Activated naive CD4-positive, alpha-beta T cell treated with anti-CD3 and anti-CD28 coated beads for 36 hours (primary cell): ENCODE measurements around the gene ANKRD13B. TPM values are rescaled to one million over a fixed set of nuclear protein-coding genes. Genes with fewer than 3 reads are reported as not detected.

ENCODE experiments used
- CTCF ChIA-PET: fragments of 350-600 bp; sonication (Branson Sonifier 250); formaldehyde crosslinking; loops from one replicate; lab custom pipeline; 2021; ENCODE audit warnings: antibody characterized with exemption; lab: Charles Lee
- DNase-seq: peaks from one replicate; pipeline ENCODE4 v3.0.0-alpha.2; 2020
- H3K27ac Mint-ChIP-seq: one replicate; pipeline ENCODE4 v1.8.0; 2021; ENCODE audit warnings: mild to moderate bottlenecking, mixed read lengths
- H3K27me3 Mint-ChIP-seq: one replicate; pipeline ENCODE4 v1.8.0; 2021; ENCODE audit warnings: low read depth, mixed read lengths
- H3K36me3 Mint-ChIP-seq: one replicate; pipeline ENCODE4 v1.8.0; 2021; ENCODE audit warnings: low read depth, mixed read lengths
- H3K4me1 Mint-ChIP-seq: one replicate; pipeline ENCODE4 v1.8.0; 2021; ENCODE audit warnings: low read depth, mixed read lengths
- H3K4me3 Mint-ChIP-seq: one replicate; pipeline ENCODE4 v1.8.0; 2021; ENCODE audit warnings: mild to moderate bottlenecking, moderate library complexity, mixed read lengths
- H3K9me3 Mint-ChIP-seq: one replicate; pipeline ENCODE4 v1.8.0; 2021; ENCODE audit warnings: mixed read lengths
- intact Hi-C: fragments of 100-400 bp; cut with micrococcal nuclease; formaldehyde crosslinking; loops from one replicate; pipeline ENCODE4 v1.15.1; 2023
- total RNA-seq, 2 experiments: library from RNA; stranded (reverse); gene quantifications; one replicate each; pipeline ENCODE4 v1.2.3, GENCODE V29; 2021

ANKRD13B gene
- total RNA-seq, 2 experiments from 2014 or later = 14.1 to 14.6 TPM

DNA sequence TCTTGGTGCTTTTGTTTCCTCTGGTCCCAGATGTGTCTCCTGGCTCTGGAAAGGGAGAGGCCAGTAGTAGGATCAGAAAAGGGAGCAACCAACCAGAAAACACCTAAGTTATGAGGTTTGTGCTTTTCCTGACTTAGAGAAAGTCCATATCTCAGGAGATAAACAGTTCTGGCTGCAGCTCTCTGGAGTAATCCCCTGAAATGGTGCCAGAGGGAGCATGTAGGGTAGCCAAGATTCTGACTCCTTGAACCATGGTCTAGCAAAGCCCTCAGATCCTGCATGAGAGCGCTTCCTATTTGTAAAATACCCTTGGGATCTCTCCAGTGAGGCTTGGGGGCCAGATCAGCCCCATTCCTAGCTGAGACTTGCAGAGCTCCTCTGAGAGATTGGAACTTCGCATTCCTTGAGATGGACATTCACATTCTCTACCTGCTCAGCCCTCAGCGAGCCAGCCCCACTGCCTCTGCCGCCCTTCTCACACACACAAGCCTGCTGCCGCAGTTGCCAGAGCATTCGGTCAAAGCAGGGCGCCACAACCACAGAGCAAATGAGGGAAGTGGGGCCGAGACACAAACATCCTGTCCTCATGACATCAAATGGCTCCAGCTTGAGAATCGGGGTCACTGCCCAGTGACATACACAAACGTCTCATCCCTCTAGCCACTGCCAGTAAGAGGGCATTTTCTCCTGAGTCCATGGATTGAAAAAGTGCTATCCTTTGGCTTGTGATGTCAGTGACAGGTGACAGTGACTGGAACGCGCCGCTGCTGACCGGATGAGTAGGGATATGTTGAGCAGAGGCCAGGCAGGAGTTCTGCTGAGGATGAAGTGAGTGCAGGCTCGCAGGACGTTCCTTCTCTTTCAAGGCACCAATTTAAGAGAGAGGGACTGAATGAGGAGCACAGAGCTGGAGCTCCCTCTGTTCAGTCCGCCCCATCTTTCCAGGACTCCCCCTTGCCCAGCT is 31.1 kb upstream of the ANKRD13B start:
- Mint-ChIP-seq H3K4me3 (no peak overlapping the region), H3K9me3 (no peaks in the 10 kb centered on the region), H3K27me3 (no peaks in the 10 kb centered on the region), H3K27ac (no peak overlapping the region), H3K4me1 (peaks cover 17% of the 10 kb centered on the region), H3K36me3 (peaks cover 9% of the 10 kb centered on the region)
- CTCF ChIA-PET = interaction anchor here (1.1 kb wide), 1 partner anchor 36 kb away, joined by 3 read pairs; no protein-coding TSS in a partner anchor
- intact Hi-C loops = loop anchor here (10.0 kb wide), 1 partner anchor 837 kb away; the partner anchor contains the start of genes NEK8 and TLCD1
- DNase-seq = no peak

GRCh38 chr17:29562615-29563014 is 30.3 kb upstream of the ANKRD13B start:
- intact Hi-C loops = loop anchor here (10.0 kb wide), 1 partner anchor 838 kb away; the partner anchor contains the start of genes NEK8 and TLCD1
- CTCF ChIA-PET = no interaction called here
- no peak overlapping the region for H3K4me3 Mint-ChIP-seq

GRCh38 chr17:29563816-29564215 is 29.1 kb upstream of the ANKRD13B start:
- DNase-seq = no peak
- no peaks in the 10 kb centered on the region for H3K27me3 Mint-ChIP-seq
- H3K27ac Mint-ChIP-seq = no peak overlapping the region
- CTCF ChIA-PET = interaction anchor here (0.7 to 4.6 kb wide), 2 partner anchors 59 to 194 kb away, joined by 4 to 37 read pairs; no protein-coding TSS in a partner anchor
- H3K9me3 Mint-ChIP-seq = no peaks in the 10 kb centered on the region
- intact Hi-C loops = loop anchor here (10.0 kb wide), 1 partner anchor 839 kb away; the partner anchor contains the start of genes NEK8 and TLCD1
- H3K4me3 Mint-ChIP-seq = no peak overlapping the region
- peaks cover 9% of the 10 kb centered on the region for H3K36me3 Mint-ChIP-seq
- peaks cover 7% of the 10 kb centered on the region for H3K4me1 Mint-ChIP-seq

More at GRCh38 chr17:29562615-29563014, 30.3 kb upstream of the ANKRD13B start:
- H3K27ac Mint-ChIP-seq = no peak overlapping the region
- no peaks in the 10 kb centered on the region for H3K9me3 Mint-ChIP-seq
- H3K4me1 Mint-ChIP-seq = peaks cover 11% of the 10 kb centered on the region
- H3K36me3 Mint-ChIP-seq = peaks cover 9% of the 10 kb centered on the region
- no peak for DNase-seq
- H3K27me3 Mint-ChIP-seq = no peaks in the 10 kb centered on the region

GRCh38 chr17:29565643-29566472 is 27.1 kb upstream of the ANKRD13B start:
- Mint-ChIP-seq H3K36me3 (peaks cover 12% of the 10 kb centered on the region), H3K27me3 (no peaks in the 10 kb centered on the region), H3K4me3 (peak overlapping the region; percentile 90), H3K27ac (peak overlapping the region; percentile 70), H3K4me1 (peaks cover 12% of the 10 kb centered on the region), H3K9me3 (no peaks in the 10 kb centered on the region)
- DNase-seq = peak; percentile 70
- CTCF ChIA-PET = interaction anchor here (0.7 to 4.6 kb wide), 10 partner anchors 9 to 365 kb away, joined by 3 to 37 read pairs (median 5); partner anchors contain the start of gene SSH2
- intact Hi-C loops = loop anchor here (5.0 to 10.0 kb wide), 4 partner anchors 196 to 841 kb away; partner anchors contain the start of genes NEK8, SSH2 and TLCD1

DNA sequence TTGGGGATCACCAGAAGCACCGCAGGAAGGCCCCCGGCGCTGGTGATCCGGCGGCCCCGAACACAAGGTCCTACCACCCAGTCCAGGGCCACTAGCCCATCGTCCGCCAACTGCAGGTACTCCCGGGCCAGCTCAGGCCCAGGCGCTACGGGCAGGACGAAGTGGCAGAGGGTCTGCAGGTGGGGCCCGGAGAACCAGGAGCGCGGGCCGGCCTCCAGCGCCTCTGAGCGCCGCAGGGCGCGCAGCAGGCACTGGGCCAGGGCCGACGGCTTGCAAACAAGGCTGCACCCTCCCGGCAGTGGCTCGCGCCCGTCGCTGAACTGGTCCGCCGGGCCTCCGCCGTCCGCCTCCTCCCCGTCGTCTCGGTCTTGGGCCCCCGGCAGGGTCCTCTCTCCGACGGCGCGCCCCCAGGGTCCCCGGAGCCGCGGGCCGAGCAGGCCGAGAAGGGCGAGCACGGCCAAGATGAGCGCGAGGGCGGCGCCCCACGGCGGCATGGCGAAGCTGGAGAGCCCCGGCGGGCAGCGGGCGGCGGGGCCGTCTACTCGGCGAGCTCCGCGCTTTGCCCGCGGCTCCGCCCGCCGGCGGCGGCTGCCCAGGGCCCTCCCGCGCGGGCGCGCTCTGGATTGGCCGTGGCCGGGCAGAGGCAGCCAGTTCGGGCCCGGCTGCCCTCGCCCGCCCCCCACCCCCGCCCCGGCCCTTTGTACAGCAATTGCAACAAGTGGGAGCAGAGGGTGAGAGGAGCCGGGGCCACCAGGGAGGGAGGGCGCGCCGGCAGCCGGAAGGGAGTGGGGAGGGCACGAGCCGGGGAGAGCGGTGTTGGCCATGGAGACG is 26.2 kb upstream of the ANKRD13B start, which contains the start of gene ABHD15:
Gene ABHD15, minus strand, starts transcription at position 565 of the 831 bp plus-strand sequence. Its CDS starts 71 bp downstream, at position 494.
- CTCF ChIA-PET = interaction anchor here (0.6 to 4.6 kb wide), 14 partner anchors 10 to 364 kb away, joined by 3 to 37 read pairs (median 4); partner anchors contain the start of gene SSH2
- Mint-ChIP-seq H3K27ac (peak within 1 kb of the TSS; percentile 88), H3K4me1 (peaks cover 12% of the 10 kb centered on the region), H3K4me3 (peak within 1 kb of the TSS; percentile 94), H3K9me3 (no peaks in the 10 kb centered on the region), H3K36me3 (peaks cover 10% of the 10 kb centered on the region), H3K27me3 (no peaks in the 10 kb centered on the region)
- intact Hi-C loops = loop anchor here (1.0 to 10.0 kb wide), 6 partner anchors 49 to 842 kb away; partner anchors contain the start of genes NEK8, SSH2, TAOK1 and TLCD1
- DNase-seq = peak; percentile 60

DNA sequence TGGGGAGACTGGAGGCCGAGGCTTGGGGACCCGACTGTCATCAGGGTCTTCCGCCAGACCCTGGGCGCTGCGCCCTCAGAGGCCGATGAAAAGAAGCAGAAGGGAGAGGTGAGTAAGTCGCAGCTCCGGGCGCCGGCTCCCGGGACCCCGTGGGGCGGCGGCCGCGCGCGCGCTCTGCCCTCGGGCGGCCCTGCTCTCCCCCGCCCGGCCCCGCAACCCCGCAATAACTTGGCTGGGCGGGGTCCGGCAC is 25.7 kb upstream of the ANKRD13B start:
- intact Hi-C loops = loop anchor here (1.0 to 10.0 kb wide), 6 partner anchors 48 to 842 kb away; partner anchors contain the start of genes NEK8, SSH2, TAOK1 and TLCD1
- Mint-ChIP-seq H3K36me3 (peaks cover 7% of the 10 kb centered on the region), H3K9me3 (no peaks in the 10 kb centered on the region), H3K4me3 (peak overlapping the region; percentile 94), H3K27ac (peak overlapping the region; percentile 75), H3K4me1 (peaks cover 12% of the 10 kb centered on the region), H3K27me3 (no peaks in the 10 kb centered on the region)
- no peak for DNase-seq
- CTCF ChIA-PET = interaction anchor here (0.6 to 4.6 kb wide), 10 partner anchors 12 to 363 kb away, joined by 3 to 37 read pairs (median 4); partner anchors contain the start of gene SSH2

GRCh38 chr17:29567554-29568330 is 25.2 kb upstream of the ANKRD13B start:
- no peaks in the 10 kb centered on the region for H3K27me3 Mint-ChIP-seq
- intact Hi-C loops = loop anchor here (1.0 to 10.0 kb wide), 8 partner anchors 24 to 843 kb away; partner anchors contain the start of genes NEK8, NUFIP2, SSH2 and TAOK1

DNA sequence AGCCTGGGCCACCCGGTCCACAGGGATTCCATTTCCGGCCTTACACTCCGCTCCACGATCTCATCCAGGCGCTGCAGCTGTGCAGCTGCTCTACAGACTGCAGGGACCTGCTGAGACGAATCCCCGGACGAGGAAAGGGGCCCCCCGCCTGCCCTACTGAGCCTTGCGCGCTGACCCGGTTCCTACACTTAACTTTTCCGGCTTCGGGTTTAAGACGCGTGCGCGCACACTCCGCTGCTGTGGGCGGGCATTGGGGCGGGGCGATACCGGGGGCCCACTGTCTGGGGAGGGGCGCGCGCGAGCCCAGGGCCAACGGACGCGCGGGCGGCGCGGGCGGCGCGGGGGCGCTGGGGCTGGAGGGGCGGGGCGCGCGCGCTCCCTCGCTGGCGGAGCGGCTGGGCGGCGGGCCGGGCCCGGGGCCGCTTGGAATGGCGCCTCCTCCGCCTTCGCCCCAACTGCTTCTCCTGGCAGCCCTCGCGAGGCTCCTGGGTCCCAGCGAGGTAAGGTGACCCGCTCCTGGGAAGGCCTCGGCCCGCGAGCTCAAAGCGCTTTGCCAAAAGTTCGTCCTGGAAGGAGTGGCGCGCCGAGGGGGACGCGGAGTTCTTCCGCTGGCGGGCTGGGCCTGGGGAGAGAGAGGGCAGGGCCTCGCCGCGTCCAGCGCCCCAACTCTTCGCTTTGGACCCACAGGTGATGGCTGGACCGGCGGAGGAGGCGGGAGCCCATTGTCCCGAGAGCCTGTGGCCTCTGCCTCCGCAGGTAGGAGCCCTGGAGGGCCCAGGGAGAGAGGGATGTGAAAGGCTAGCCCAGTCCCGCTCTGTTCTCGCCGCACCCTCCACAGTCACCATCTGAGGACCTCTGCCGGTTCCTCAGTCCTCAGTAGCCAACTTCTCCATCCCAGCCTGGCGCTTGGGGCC is 24.3 kb upstream of the ANKRD13B start, which contains the start of gene TP53I13:
Gene TP53I13, plus strand, starts transcription at position 371 of the 914 bp plus-strand sequence. Its CDS starts 58 bp downstream, at position 429.
- intact Hi-C loops = loop anchor here (1.0 to 10.0 kb wide), 7 partner anchors 23 to 844 kb away; partner anchors contain the start of genes NEK8, NUFIP2, SSH2 and TLCD1
- peaks cover 12% of the 10 kb centered on the region for H3K4me1 Mint-ChIP-seq
- no peaks in the 10 kb centered on the region for H3K27me3 Mint-ChIP-seq
- no peaks in the 10 kb centered on the region for H3K9me3 Mint-ChIP-seq
- peak within 1 kb of the TSS; percentile 94 for H3K4me3 Mint-ChIP-seq
- CTCF ChIA-PET = interaction anchor here (1.0 to 4.6 kb wide), 12 partner anchors 10 to 199 kb away, joined by 3 to 37 read pairs (median 5); partner anchors contain the start of gene ANKRD13B
- DNase-seq = peak; percentile 91
- peak within 1 kb of the TSS; percentile 88 for H3K27ac Mint-ChIP-seq
- H3K36me3 Mint-ChIP-seq = peaks cover 8% of the 10 kb centered on the region

More at GRCh38 chr17:29567554-29568330, 25.2 kb upstream of the ANKRD13B start:
- peak; percentile 83 for DNase-seq
- Mint-ChIP-seq H3K4me1 (peaks cover 12% of the 10 kb centered on the region), H3K4me3 (peak overlapping the region; percentile 94), H3K36me3 (peaks cover 3% of the 10 kb centered on the region), H3K27ac (peak overlapping the region; percentile 88), H3K9me3 (no peaks in the 10 kb centered on the region)
- CTCF ChIA-PET = interaction anchor here (1.2 to 4.6 kb wide), 5 partner anchors 12 to 198 kb away, joined by 3 to 37 read pairs (median 6); no protein-coding TSS in a partner anchor

DNA sequence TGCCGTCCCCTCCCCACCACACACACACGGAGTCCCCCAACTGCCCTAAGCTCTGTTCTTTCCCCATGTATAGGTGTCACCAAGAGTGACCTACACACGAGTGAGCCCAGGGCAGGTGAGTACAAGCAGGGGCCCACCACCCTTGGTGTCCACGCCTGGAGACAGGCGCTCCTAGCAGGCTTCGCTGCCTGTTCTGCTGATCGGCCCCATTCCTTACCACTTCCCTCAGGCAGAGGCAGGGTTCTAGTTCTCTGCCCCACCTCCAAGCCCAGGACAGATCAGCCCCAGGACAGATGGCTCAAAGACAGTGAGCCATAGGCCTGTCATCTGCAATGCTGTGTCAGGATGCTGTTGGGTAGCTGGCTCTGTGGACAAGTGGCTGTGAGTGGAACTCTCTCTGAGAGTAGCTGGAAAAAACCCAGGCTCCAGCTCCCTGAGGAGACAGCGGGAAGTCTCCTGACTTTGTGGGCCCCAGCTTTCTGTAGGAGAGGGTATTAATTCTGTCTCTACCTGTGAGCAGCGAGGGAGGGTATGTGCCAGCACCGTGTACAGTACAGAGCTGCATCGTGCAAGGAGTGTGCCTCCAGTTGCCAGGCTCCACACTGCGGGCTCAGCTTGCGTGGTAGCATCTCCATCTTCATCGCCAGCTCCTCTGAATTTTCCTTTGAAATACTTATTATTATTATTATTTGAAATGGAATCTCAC is 23.5 kb upstream of the ANKRD13B start:
- H3K9me3 Mint-ChIP-seq = no peaks in the 10 kb centered on the region
- DNase-seq = no peak
- H3K36me3 Mint-ChIP-seq = peaks cover 8% of the 10 kb centered on the region
- H3K4me3 Mint-ChIP-seq = peak overlapping the region; percentile 79
- intact Hi-C loops = loop anchor here (1.0 to 10.0 kb wide), 5 partner anchors 193 to 845 kb away; partner anchors contain the start of genes NEK8, SSH2 and TLCD1
- H3K4me1 Mint-ChIP-seq = peaks cover 12% of the 10 kb centered on the region
- CTCF ChIA-PET = interaction anchor here (0.9 to 3.7 kb wide), 9 partner anchors 9 to 200 kb away, joined by 3 to 20 read pairs (median 4); partner anchors contain the start of gene ANKRD13B
- no peak overlapping the region for H3K27ac Mint-ChIP-seq
- H3K27me3 Mint-ChIP-seq = no peaks in the 10 kb centered on the region
